Measurements from ENCODE around the gene ZDHHC15. TPM values are rescaled to one million over a fixed set of nuclear protein-coding genes. Genes with fewer than 3 reads are reported as not detected.

The ZDHHC15 gene
- total RNA-seq, 4 donors from 2014 or later = 0.45 to 1.4 (median 0.93) TPM

GRCh38 chrX:75327607-75328006 is 195.2 kb downstream of the ZDHHC15 start:
- 87% methylated on average over 16 of the region's 16 CpGs for WGBS
- Histone ChIP-seq H3K36me3 (peaks cover 19% of the 10 kb centered on the region), H3K27me3 (no peaks in the 10 kb centered on the region), H3K4me1 (no peaks in the 10 kb centered on the region), H3K4me3 (no peak overlapping the region), H3K9me3 (no peaks in the 10 kb centered on the region), H3K27ac (no peak overlapping the region)
- TF ChIP-seq POLR2AphosphoS5 (IDR thresholded peaks at IDR 0.05) = no peak
- no peak for TF ChIP-seq POLR2A (IDR thresholded peaks at IDR 0.05)
- no peak for TF ChIP-seq EP300 (IDR thresholded peaks at IDR 0.05)
- DNase-seq (ENCODE audit: low spot score in 2 of 2) = no peak

Other genes starting within 250 kb of the ZDHHC15 start
- 10 to 100 TPM in 3 of 4 donors, 1 to 10 TPM in 1; 8.1 to 13.2 (median 12.0) TPM for gene UPRT, start 249.0 kb downstream of the ZDHHC15 start, total RNA-seq